ENCODE data around the gene NRG2.

DNA sequence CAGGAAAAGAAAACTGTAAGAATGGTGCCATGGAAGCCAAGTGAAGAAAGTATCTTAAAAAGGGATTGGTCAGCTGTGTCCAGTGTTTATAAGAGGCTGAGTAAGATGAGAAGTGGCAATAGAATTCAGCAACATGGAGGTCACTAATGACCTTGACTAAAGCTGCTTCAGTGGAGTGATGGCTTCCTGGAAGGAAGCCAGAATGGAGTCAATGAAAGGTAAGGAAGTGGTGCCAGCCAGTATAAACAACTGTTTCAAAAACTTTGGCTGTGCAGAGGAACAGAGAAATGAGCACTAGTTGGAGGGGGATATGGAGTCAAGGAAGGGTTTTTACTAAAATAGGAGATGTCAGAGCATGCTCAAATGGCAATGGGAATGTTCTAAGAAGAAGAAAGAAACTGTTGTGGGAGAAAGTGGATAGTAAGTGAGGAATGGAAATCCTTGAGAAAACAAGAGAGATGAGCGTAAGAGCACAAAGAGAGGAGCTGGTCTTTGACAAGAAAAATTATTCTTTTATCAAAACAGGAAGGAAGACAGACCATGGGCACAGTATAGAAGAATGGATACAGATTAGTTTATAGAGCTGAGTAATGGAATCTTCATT is 11.1 kb upstream of the NRG2 start:
- TF ChIP-seq, protein P1, sequence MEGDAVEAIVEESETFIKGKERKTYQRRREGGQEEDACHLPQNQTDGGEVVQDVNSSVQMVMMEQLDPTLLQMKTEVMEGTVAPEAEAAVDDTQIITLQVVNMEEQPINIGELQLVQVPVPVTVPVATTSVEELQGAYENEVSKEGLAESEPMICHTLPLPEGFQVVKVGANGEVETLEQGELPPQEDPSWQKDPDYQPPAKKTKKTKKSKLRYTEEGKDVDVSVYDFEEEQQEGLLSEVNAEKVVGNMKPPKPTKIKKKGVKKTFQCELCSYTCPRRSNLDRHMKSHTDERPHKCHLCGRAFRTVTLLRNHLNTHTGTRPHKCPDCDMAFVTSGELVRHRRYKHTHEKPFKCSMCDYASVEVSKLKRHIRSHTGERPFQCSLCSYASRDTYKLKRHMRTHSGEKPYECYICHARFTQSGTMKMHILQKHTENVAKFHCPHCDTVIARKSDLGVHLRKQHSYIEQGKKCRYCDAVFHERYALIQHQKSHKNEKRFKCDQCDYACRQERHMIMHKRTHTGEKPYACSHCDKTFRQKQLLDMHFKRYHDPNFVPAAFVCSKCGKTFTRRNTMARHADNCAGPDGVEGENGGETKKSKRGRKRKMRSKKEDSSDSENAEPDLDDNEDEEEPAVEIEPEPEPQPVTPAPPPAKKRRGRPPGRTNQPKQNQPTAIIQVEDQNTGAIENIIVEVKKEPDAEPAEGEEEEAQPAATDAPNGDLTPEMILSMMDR (IDR thresholded peaks at IDR 0.05), result no peak
- TF ChIP-seq POLR2A (IDR thresholded peaks at IDR 0.05), result no peak

Data from ovary (tissue), 3 donors.